HG03159 (cell line): ENCODE results near the gene INPP5A.
"Not testable (repeated sequence)": the region's sequence is repeated elsewhere in the genome, so short reads cannot be mapped to it uniquely, and the experiment has no call there.

Experiments used
- ATAC-seq: cut with Tn5 transposase; IDR thresholded peaks from one replicate; pipeline ENCODE4 v1.9.1; 2021; ENCODE audit warnings: mild to moderate bottlenecking, moderate library complexity; ENCODE audit not compliant: unreplicated experiment

Gene INPP5A

DNA sequence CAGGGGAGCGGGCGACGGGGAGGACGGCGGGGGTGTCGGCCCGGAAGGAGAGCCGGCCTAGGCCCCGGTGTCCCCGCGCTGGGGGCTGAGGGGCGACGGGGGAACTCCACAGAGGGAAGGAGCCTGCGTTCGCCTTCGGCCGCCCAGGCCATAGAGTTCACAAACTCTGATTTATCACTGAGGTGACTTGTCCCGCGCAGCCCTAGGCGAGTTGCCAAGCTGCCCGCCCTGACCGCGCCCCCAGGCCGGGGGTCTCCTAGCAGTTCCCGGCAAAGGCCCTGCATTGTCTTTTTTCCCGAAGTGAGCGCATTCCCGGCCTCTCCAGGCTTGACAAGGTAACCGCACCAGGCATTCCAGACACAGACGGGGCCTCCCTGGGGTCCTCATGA lies 251.2 kb downstream of the INPP5A start:
- no peak for ATAC-seq

DNA sequence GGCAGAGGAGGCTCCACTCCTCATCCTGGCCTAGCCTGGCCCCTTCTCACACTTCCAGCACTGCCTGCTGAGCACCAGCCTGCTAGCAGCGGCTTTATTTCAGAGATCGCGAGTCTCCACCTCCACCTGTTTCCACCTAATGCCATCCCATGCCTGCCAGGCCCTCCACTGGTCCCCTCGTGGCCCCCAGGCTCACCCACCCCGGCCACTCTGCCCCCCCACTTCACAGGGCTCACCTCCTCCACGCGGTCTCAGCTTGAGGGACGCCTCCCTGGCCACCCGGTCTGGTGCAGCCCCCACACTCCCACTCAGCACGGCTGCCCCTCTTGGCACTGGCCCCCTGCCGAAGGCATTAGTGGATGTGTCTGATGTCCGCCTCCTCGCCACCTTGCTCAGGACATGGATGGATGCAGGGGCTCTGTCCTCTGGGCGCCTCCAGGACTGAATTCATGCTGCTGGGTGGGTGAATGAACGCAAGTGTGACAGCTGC lies 252.1 kb downstream of the INPP5A start:
- no peak for ATAC-seq

DNA sequence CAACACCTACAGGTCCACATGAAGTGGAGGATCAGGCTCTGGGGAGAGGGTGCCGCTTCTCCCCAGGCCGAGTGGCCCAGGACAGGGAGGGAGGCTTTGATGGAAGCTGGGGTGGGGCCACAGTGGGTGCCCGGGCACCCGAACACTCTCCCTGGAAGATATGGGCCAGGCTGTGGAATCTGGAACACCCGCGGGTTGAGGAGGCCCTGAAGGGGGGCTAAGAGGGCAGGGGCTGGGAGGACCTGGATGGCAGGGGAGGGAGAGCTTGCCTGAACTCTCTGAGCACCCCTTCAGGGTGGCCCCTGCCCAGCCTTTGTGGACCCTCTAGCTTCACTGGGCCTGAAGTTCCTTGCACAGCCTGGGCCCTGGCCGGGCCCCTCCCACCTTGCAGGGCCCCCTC lies 252.9 kb downstream of the INPP5A start:
- no peak for ATAC-seq

GRCh38 chr10:132790934-132791829 lies 253.6 kb downstream of the INPP5A start:
- ATAC-seq, result no peak

- ATAC-seq, result not testable (repeated sequence)
These were observed 254.5 kb downstream of the INPP5A start for GRCh38 chr10:132792099-132792498.

DNA sequence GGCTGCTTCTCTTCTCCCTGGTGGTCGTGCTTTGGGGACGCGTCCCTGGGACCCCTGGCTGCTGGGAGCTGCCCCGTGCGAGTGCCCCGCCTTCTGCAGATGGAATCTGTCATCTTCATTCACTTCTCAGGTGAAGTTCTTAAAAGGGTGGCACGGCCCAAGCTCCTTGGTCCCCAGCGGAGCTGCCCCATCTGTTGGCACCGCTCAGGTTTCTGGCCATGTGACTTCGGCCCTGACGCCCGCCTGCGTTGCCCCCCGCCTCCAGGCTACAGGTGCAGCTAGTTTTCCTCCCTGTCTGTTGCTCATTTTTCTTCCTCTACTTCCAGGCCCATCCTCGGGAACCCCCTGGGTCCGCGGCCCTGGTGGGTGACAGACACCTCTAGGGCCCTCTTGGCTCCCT lies 255.2 kb downstream of the INPP5A start:
- ATAC-seq, result no peak

DNA sequence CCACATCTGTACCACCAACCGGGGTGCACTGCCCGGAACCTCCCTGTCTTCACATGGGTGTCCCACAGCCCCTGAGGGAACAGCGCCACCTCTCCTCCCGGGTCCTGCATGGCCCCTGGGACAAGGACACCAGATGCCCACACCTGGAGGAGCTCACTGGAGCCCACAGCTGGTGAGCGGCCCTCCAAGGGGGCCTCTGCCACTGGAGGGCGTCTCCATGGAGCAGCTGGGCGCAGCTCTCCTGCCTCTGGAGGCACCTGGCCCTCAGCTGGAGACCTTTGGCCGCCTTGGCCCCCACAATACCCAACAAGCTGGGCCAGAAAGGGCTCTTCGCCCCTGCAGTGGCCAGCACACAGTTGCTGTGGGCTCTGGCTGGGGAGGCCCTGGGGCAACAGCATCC lies 255.6 kb downstream of the INPP5A start:
- ATAC-seq, result no peak

DNA sequence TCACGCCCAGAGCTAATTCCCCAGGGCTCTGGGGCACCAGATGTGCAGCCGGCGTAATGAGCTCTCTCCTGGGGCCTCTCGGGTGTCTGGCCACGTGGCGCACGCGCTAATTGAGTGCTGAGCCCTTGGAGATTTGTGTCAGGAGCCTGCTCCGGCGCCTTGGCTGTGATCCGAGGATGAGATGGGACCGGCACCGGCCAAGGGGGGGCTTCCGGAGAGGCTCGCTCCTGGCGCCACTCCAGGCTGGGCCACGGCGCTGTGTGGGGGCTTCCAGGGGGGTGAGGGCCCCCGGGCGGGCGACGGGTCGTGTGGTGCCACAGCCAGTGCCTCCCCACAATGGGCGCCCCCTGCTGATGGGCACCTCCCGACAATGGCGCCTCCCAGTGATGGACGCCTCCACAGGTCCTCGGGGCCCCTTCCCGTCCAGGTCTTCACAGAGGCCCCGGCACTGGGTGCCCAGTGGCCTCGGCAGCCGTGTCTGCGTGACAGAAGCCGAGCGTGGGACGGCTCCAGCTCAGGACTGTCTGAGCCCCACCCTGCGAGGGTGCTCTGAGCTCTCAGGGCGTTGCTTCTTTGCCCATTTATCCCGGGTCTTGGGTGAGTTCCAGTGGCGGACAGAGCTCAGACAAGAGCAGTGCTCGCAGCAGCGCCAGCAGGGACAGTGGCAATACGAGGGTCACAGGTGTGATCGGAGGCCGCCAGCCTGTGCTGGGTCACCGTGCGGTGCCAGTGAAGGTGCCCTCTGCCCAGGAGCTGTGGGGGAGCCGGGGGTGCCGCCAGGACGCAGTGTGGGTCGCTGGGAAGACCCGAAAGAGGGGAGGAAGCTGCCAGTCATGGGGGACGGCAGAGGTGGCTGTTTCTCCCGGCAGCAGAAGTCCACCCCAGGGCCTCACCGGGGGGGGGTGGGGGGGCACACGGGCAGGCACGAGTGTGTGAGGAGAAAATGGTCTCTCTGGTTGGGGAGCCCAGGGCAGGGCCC lies 256.6 kb downstream of the INPP5A start:
- no peak for ATAC-seq

DNA sequence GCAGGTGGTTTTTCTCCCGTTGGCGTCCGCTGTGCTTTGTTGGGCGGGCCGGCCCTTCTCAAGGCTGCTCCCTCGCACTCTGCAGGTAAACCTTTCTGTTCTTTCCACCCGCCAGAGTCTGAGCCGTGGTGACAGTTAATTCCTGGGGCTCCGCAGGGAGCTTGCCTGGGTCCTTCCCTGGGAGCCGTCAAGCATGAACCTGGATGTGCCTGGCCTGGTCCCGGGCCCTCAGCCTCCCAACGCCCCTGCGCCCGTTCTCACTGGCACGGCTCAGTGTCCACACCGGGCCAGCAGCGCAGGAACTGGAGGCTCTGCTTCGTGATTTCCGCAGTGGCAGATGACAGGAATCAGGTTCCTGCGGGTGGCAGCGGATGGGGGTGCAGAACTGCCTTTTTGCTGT lies 259.3 kb downstream of the INPP5A start:
- ATAC-seq, result no peak

- not testable (repeated sequence) for ATAC-seq
These were observed 260.4 kb downstream of the INPP5A start for GRCh38 chr10:132797986-132798385.

DNA sequence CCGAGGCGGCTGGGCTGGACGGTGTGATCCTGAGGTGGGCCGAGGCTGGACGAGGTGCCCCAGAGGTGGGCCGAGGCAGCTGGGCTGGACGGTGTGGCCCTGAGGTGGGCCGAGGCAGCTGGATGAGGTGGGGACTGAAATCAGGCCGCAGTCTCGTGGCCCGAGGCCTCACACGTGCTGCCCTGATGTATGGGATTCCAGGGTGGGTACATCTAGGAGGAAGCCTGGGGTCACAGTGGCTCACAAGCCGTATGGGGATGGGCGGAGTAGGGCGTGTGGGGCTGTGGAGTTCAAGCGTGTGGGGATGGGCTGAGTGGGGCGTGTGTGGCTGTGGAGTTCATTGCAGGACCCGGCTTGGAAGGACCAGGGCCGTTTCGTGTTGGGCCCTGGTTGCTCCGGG lies 260.8 kb downstream of the INPP5A start:
- ATAC-seq, result no peak

DNA sequence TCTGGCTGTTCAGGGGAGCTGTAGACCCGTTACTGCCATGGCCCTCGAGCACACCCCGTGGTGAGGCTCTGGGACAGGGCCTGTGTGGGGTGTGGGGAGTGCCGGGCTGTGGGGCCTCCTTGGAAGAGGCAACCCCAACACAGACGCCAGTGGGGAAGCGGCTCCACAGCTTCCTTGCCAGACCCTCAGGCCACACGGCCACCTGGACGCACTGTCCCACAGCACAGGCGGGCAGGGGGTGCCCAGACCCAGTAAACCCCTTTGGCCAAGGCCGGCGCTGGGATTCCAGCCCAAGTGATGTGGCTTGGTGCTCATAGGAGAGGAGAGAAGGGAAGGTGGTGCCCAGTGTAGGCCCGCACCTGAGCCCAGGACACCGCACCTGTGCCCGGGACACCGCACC lies 261.3 kb downstream of the INPP5A start:
- no peak for ATAC-seq

- ATAC-seq, result no peak
These were observed 262.3 kb downstream of the INPP5A start for GRCh38 chr10:132799865-132800264.

GRCh38 chr10:132802048-132802447 lies 264.5 kb downstream of the INPP5A start:
- no peak for ATAC-seq

GRCh38 chr10:132802694-132803320 lies 265.2 kb downstream of the INPP5A start:
- no peak for ATAC-seq

- ATAC-seq, result no peak
These were observed 266.0 kb downstream of the INPP5A start for GRCh38 chr10:132803416-132804210.

DNA sequence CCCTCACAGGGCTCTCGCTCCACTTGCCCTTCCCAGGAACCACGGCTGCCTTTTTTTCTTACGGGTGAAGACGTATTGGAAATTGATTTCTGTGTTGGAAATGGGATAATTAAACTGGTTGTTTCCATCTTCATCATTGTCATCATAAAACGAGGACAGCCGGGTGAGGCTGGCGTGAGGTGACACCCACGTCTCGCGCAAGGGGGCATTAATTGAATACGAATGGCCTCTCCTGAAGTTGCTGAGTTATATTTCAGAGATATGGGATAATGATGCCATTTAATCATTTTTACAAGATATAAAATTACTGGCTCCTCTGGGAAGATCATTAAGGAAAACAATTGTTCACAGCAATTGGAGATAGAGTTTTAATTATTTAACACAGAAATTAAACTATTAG lies 266.7 kb downstream of the INPP5A start:
- ATAC-seq, result no peak

GRCh38 chr10:132804785-132805426 lies 267.3 kb downstream of the INPP5A start:
- ATAC-seq, result no peak

GRCh38 chr10:132805599-132805998 lies 268.0 kb downstream of the INPP5A start:
- no peak for ATAC-seq

- ATAC-seq, result no peak
These were observed 268.5 kb downstream of the INPP5A start for GRCh38 chr10:132806110-132806509.
